H1 (cell line): Measurements from ENCODE around the gene RAB29. TPM values are rescaled to one million over a fixed set of nuclear protein-coding genes. Genes with fewer than 3 reads are reported as not detected.

Source experiments
- ASH2L ChIP-seq: fragments of 200-600, 300-600 bp; sonication (generic); IDR thresholded peaks from one replicate; pipeline ENCODE4 v1.7.1; 2017; ENCODE audit warnings: low read length
- BACH1 ChIP-seq: IDR thresholded peaks from 2 replicates; pipeline ENCODE4 v1.6.1; 2012; ENCODE audit warnings: low read length, improper control_type of control experiment
- BRCA1 ChIP-seq: IDR thresholded peaks from 2 replicates; pipeline ENCODE4 v1.6.1; 2012; ENCODE audit warnings: low read depth, low read length, improper control_type of control experiment
- CHD1 ChIP-seq: IDR thresholded peaks from 2 replicates; pipeline ENCODE4 v1.6.1; 2012; ENCODE audit warnings: low read depth, low read length, improper control_type of control experiment
- CHD2 ChIP-seq: IDR thresholded peaks from 2 replicates; pipeline ENCODE4 v1.6.1; 2012; ENCODE audit warnings: low read length, improper control_type of control experiment
- CTBP2 ChIP-seq: IDR thresholded peaks from 2 replicates; pipeline ENCODE4 v1.7.0; 2011; ENCODE audit warnings: borderline replicate concordance, mild to moderate bottlenecking, moderate library complexity, mixed read lengths, low read length; ENCODE audit not compliant: insufficient read depth, insufficient read length
- EGR1 ChIP-seq: IDR thresholded peaks from 2 replicates; pipeline ENCODE4 v1.6.1; 2011; ENCODE audit warnings: low read depth, low read length, borderline replicate concordance
- GTF2F1 ChIP-seq: IDR thresholded peaks from 2 replicates; pipeline ENCODE4 v1.6.1; 2012; ENCODE audit warnings: low read depth, low read length, improper control_type of control experiment, borderline replicate concordance
- POLR2A ChIP-seq, 2 experiments: IDR thresholded peaks; 1 replicate in 1 of 2; 2 replicates in 1 of 2; pipeline ENCODE4 v1.6.1; 2011; ENCODE audit warnings: low read depth in 2 of 2, low read length in 2 of 2, mild to moderate bottlenecking in 2 of 2; ENCODE audit errors: control extremely low read depth in 1 of 2
- SAP30 ChIP-seq: fragments of 300-600 bp; sonication (generic); IDR thresholded peaks from 2 replicates; pipeline ENCODE4 v1.7.1; 2012; ENCODE audit warnings: low read length, moderate library complexity, mild to moderate bottlenecking, inconsistent platforms; ENCODE audit not compliant: insufficient read depth, insufficient replicate concordance
- SIRT6 ChIP-seq: IDR thresholded peaks from one replicate; pipeline ENCODE4 v1.7.1; 2012; ENCODE audit warnings: low read length, inconsistent platforms
- SP4 ChIP-seq: IDR thresholded peaks from 2 replicates; pipeline ENCODE4 v1.6.1; 2012; ENCODE audit warnings: low read length, inconsistent platforms
- SRF ChIP-seq: IDR thresholded peaks from 2 replicates; pipeline ENCODE4 v1.6.1; 2011; ENCODE audit warnings: mild to moderate bottlenecking, low read depth, low read length, moderate library complexity
- TAF7 ChIP-seq: optimal IDR thresholded peaks from 2 replicates; pipeline ENCODE3; 2011; ENCODE audit warnings: low read depth, mild to moderate bottlenecking, inconsistent platforms, low read length, moderate library complexity, borderline replicate concordance
- polyA plus RNA-seq, 7 experiments: library from polyadenylated mRNA; depleted of rRNA in 3 of 7; stranded (reverse) in 5 of 7; unstranded in 2 of 7; fragments of >200 nt in 5 of 7; fragments of 200-250 nt in 2 of 7; gene quantifications; 1 replicate in 5 of 7; 2 replicates in 1 of 7; 4 replicates in 1 of 7; pipeline versions ENCODE4 v1.2.1 to v1.2.3, GENCODE V29; 2011 to 2013; ENCODE audit warnings: missing spikeins in 2 of 7, mixed read lengths in 2 of 7
- total RNA-seq: library from RNA; stranded (reverse); fragmentation: NEBNext Ultra II Directional; extraction: Animal tissue kit (Norgen Biotek cat#: 25700); gene quantifications from 2 replicates; pipeline ENCODE4 v1.2.1, GENCODE V29; 2021

The RAB29 gene
- total and polyA plus RNA-seq, 2 of the 8 experiments (the other 6 are each of a cell fraction or from before 2014, with no cell fraction given) = 10.1 to 17.3 TPM

- peak; percentile 86 for TF ChIP-seq TAF7
- TF ChIP-seq EGR1 = peak; percentile 99
- TF ChIP-seq SP4 = peak; percentile 93; the same call in 1 of the 2 replicates
- no peak for TF ChIP-seq SIRT6
- peak; percentile 21 for TF ChIP-seq ASH2L
- TF ChIP-seq CHD2 = no peak
- TF ChIP-seq GTF2F1 = no peak
- TF ChIP-seq SRF = 0 out of 2 replicates have a peak, but pooled peaks have one; percentile 3
- TF ChIP-seq BRCA1 = no peak
- no peak for TF ChIP-seq SAP30
- peak; percentile 36 for TF ChIP-seq CTBP2
- TF ChIP-seq BACH1 = no peak
- peak; percentile 35 to 90 for TF ChIP-seq POLR2A (IDR thresholded peaks at IDR 0.05; ENCODE audit: control extremely low read depth in 1 of 2, low read depth in 2 of 2, low read length in 2 of 2)
- no peak for TF ChIP-seq CHD1
Measured at GRCh38 chr1:205749234-205750137, 25.8 kb downstream of the RAB29 start (continued).
